ENCODE data around the gene TRIM14. TPM values are rescaled to one million over a fixed set of nuclear protein-coding genes. Genes with fewer than 3 reads are reported as not detected.

Gene TRIM14
- total RNA-seq, 1 experiment from 2014 or later = 12.5 TPM

GRCh38 chr9:98129451-98129881, 10.4 kb upstream of the TRIM14 start:
- Histone ChIP-seq H2AK5ac (ENCODE audit: insufficient read length, low read length) (no peak overlapping the region), H3T11ph (ENCODE audit: low read length) (no peak overlapping the region), H3K14ac (ENCODE audit: insufficient read depth, low read length) (no peak overlapping the region), H2BK5ac (ENCODE audit: insufficient read length, low read length) (no peak overlapping the region), H3K79me1 (ENCODE audit: insufficient read depth, low read depth, low read length, poor library complexity, severe bottlenecking) (no peaks in the 10 kb centered on the region), H3K18ac (ENCODE audit: insufficient read length, low read depth, low read length) (no peak overlapping the region), H3K4ac (ENCODE audit: low read depth, low read length) (no peak overlapping the region), H3K23ac (ENCODE audit: insufficient read length, low read depth, low read length) (no peak overlapping the region), H3K27me3 (ENCODE audit: insufficient read depth, low read length) (no peaks in the 10 kb centered on the region), H2BK15ac (ENCODE audit: low read depth, low read length) (no peak overlapping the region), H3K79me2 (ENCODE audit: insufficient read depth, low read length) (no peaks in the 10 kb centered on the region), H3K23me2 (ENCODE audit: insufficient read length, low read depth, low read length, poor library complexity, severe bottlenecking) (no peaks in the 10 kb centered on the region), H3K56ac (ENCODE audit: insufficient read length, low read depth, low read length) (no peak overlapping the region), H4K8ac (replicated peaks; ENCODE audit: insufficient read length, low read depth, low read length) (no peak overlapping the region), H4K20me1 (ENCODE audit: control insufficient read depth, insufficient read depth, insufficient read length) (no peaks in the 10 kb centered on the region), H2BK12ac (ENCODE audit: insufficient read length, low read depth, low read length) (no peak overlapping the region), H3K4me1 (ENCODE audit: insufficient read depth, low read length) (no peaks in the 10 kb centered on the region), H4K91ac (ENCODE audit: insufficient read length, low read depth, low read length) (no peak overlapping the region), H2BK20ac (ENCODE audit: low read depth, low read length, poor library complexity, severe bottlenecking) (no peak overlapping the region), H3K27ac (ENCODE audit: insufficient read length, low read depth, low read length) (no peak overlapping the region), H3K9ac (ENCODE audit: extremely low read depth, insufficient read length, low read length) (no peak overlapping the region), H2AFZ (ENCODE audit: low read length) (no peak overlapping the region), H2BK120ac (ENCODE audit: low read depth, low read length, poor library complexity, severe bottlenecking) (no peak overlapping the region), H4K5ac (ENCODE audit: insufficient read length, low read depth, low read length) (no peak overlapping the region), H3K4me2 (ENCODE audit: insufficient read depth, insufficient read length, low read length) (no peak overlapping the region), H3K9me3 (ENCODE audit: control insufficient read depth, low read depth, low read length) (no peaks in the 10 kb centered on the region)
- Mint-ChIP-seq H3K4me1 (peaks cover 12 to 19% of the 10 kb centered on the region in 2 experiments), H3K27ac (no peak overlapping the region; a peak in 1 of 7 replicates), H3K36me3 (ENCODE audit: insufficient read depth in 1 of 3, low read depth in 3 of 3) (peaks cover 21 to 28% (median 23%) of the 10 kb centered on the region in 3 experiments; a peak in 6 of 7 replicates), H3K9me3 (no peaks in the 10 kb centered on the region), H3K27me3 (ENCODE audit: low read depth) (no peaks in the 10 kb centered on the region; the same call in 1 of the 2 replicates), H3K4me3 (no peak overlapping the region)
- no peak for TF ChIP-seq CTCF (conservative IDR thresholded peaks at IDR 0.05)
- no CpG with 5 or more reads among the region's 10 CpGs for WGBS (ENCODE audit: extremely low coverage, insufficient read length, low lambda C conversion rate)
- DNase-seq = no peak
